Dermis blood vessel endothelial cell (primary cell): ENCODE measurements around the gene PER3. TPM values are rescaled to one million over a fixed set of nuclear protein-coding genes. Genes with fewer than 3 reads are reported as not detected.
"Not testable (repeated sequence)": the region's sequence is repeated elsewhere in the genome, so short reads cannot be mapped to it uniquely, and the experiment has no call there.

ENCODE experiments used
- DNase-seq: peaks from one replicate; pipeline ENCODE4 v3.0.0; 2010
- total RNA-seq: library from RNA; depleted of rRNA; stranded (reverse); fragments of >200 nt; gene quantifications from 2 replicates; pipeline ENCODE4 v1.2.3, GENCODE V29; 2014

The PER3 gene
- total RNA-seq, 1 donor from 2014 or later = 2.7 TPM

- no peak for DNase-seq
These were observed 3.1 kb upstream of the PER3 start for GRCh38 chr1:7780976-7781375.

- DNase-seq = no peak
These were observed 2.6 kb upstream of the PER3 start for GRCh38 chr1:7781501-7781900.

GRCh38 chr1:7781923-7782495 lies 2.1 kb upstream of the PER3 start:
- no peak for DNase-seq

GRCh38 chr1:7783178-7783711 lies 846 bp upstream of the PER3 start:
- peak; percentile 70 for DNase-seq

GRCh38 chr1:7784492-7785071 lies 491 bp downstream of the PER3 start:
- peak; percentile 7 for DNase-seq

- DNase-seq = no peak
These were observed 1.0 kb downstream of the PER3 start for GRCh38 chr1:7785108-7785507.

- no peak for DNase-seq
These were observed 2.7 kb downstream of the PER3 start for GRCh38 chr1:7786795-7787194.

- no peak for DNase-seq
These were observed 5.7 kb downstream of the PER3 start for GRCh38 chr1:7789828-7790227.

- DNase-seq = not testable (repeated sequence)
These were observed 6.9 kb downstream of the PER3 start for GRCh38 chr1:7791027-7791426.

- no peak for DNase-seq
These were observed 11.3 kb downstream of the PER3 start for GRCh38 chr1:7795406-7795805.

- no peak for DNase-seq
These were observed 21.4 kb downstream of the PER3 start for GRCh38 chr1:7805460-7805859.

GRCh38 chr1:7808253-7808844 lies 24.3 kb downstream of the PER3 start:
- DNase-seq = peak; percentile 67

- no peak for DNase-seq
These were observed 25.7 kb downstream of the PER3 start for GRCh38 chr1:7809742-7810141.

GRCh38 chr1:7810395-7810794 lies 26.3 kb downstream of the PER3 start:
- DNase-seq = peak; percentile 75

GRCh38 chr1:7811476-7811875 lies 27.4 kb downstream of the PER3 start:
- DNase-seq = no peak

GRCh38 chr1:7813677-7814373 lies 29.7 kb downstream of the PER3 start:
- no peak for DNase-seq

- DNase-seq = no peak
These were observed 37.2 kb downstream of the PER3 start for GRCh38 chr1:7821282-7821681.

- no peak for DNase-seq
These were observed 40.6 kb downstream of the PER3 start for GRCh38 chr1:7824701-7825100.

GRCh38 chr1:7826363-7826762 lies 42.3 kb downstream of the PER3 start:
- no peak for DNase-seq

GRCh38 chr1:7827126-7827955 lies 43.2 kb downstream of the PER3 start:
- peak; percentile 10 for DNase-seq

GRCh38 chr1:7831458-7831857 lies 47.4 kb downstream of the PER3 start:
- no peak for DNase-seq

GRCh38 chr1:7833035-7833434 lies 48.9 kb downstream of the PER3 start:
- DNase-seq = no peak

GRCh38 chr1:7838714-7839113 lies 54.6 kb downstream of the PER3 start:
- DNase-seq = no peak
